Testis (tissue), 2 donors: Measurements from ENCODE around the gene PRTG.

Experiments used
- POLR2A ChIP-seq: fragments of 450-650 bp; IDR thresholded peaks from one replicate; pipeline ENCODE4 v1.6.1; 2017; ENCODE audit warnings: antibody characterized with exemption, mild to moderate bottlenecking, moderate library complexity
- TF ChIP-seq, protein P1 (sequence below), 3 experiments: fragments of 450-650 bp in 2 of 3; fragments of 200-600 bp in 1 of 3; sonication (generic) in 1 of 3; IDR thresholded peaks; one replicate each; pipeline ENCODE4 v1.5.1; 2016 to 2019; ENCODE audit warnings: antibody characterized with exemption in 3 of 3, mild to moderate bottlenecking in 2 of 3, moderate library complexity in 1 of 3

DNA sequence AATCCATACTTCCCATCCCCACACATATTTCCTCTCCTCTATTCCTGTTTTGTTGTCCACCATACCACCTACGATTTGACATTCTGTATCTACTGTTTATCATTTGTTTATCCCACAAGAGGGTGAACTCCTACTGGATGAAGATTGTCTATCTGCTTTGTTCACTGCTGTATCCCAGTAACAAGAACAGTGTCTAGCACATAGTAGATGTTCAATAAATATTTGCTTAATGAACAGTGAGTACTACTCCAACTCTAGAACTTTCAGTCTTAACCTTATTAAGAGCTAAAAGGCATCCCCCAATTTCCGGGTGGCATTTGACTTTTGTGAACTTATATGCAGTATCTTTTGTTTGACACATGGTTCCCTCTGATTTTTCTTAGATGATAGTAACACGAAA is 156.1 kb downstream of the PRTG start:
- TF ChIP-seq, protein P1, sequence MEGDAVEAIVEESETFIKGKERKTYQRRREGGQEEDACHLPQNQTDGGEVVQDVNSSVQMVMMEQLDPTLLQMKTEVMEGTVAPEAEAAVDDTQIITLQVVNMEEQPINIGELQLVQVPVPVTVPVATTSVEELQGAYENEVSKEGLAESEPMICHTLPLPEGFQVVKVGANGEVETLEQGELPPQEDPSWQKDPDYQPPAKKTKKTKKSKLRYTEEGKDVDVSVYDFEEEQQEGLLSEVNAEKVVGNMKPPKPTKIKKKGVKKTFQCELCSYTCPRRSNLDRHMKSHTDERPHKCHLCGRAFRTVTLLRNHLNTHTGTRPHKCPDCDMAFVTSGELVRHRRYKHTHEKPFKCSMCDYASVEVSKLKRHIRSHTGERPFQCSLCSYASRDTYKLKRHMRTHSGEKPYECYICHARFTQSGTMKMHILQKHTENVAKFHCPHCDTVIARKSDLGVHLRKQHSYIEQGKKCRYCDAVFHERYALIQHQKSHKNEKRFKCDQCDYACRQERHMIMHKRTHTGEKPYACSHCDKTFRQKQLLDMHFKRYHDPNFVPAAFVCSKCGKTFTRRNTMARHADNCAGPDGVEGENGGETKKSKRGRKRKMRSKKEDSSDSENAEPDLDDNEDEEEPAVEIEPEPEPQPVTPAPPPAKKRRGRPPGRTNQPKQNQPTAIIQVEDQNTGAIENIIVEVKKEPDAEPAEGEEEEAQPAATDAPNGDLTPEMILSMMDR (IDR thresholded peaks at IDR 0.05), result no peak
- no peak for TF ChIP-seq POLR2A
